Psoas muscle (tissue), 8 donors: ENCODE data around the gene CELF4. TPM values are rescaled to one million over a fixed set of nuclear protein-coding genes. Genes with fewer than 3 reads are reported as not detected.

Source experiments
- ATAC-seq, 4 donors: fragments of 200-7000 bp; cut with Tn5 transposase; one replicate each; pipeline ENCODE4 v1.9.1; 2020; ENCODE audit warnings: moderate library complexity in 3 of 4, mild to moderate bottlenecking in 2 of 4
- DNase-seq, 2 donors: peaks; one replicate each; pipeline ENCODE4 v3.0.0-alpha.2; 2020
- H3K27ac ChIP-seq: fragments of 200-600 bp; one replicate; pipeline ENCODE4 v1.8.0; 2022
- H3K27me3 ChIP-seq, 3 donors: fragments of 200-600 bp in 1 of 3; one replicate each; pipeline versions ENCODE4 v1.6.1 to v1.8.0; 2013 to 2022; ENCODE audit warnings: low read length in 2 of 3, mild to moderate bottlenecking in 2 of 3, moderate library complexity in 1 of 3; ENCODE audit not compliant: insufficient read depth in 3 of 3
- H3K36me3 ChIP-seq, 2 donors: fragments of 200-600 bp in 1 of 2; one replicate each; pipeline versions ENCODE4 v1.6.1 to v1.8.0; 2013 to 2022; ENCODE audit warnings: low read depth in 1 of 2, mild to moderate bottlenecking in 1 of 2, moderate library complexity in 1 of 2; ENCODE audit not compliant: insufficient read depth in 1 of 2
- H3K4me1 ChIP-seq: fragments of 200-600 bp; one replicate; pipeline ENCODE4 v1.8.0; 2022
- H3K4me3 ChIP-seq: fragments of 200-600 bp; one replicate; pipeline ENCODE4 v1.8.0; 2022; ENCODE audit warnings: mild to moderate bottlenecking
- H3K9me3 ChIP-seq: fragments of 200-600 bp; one replicate; pipeline ENCODE4 v1.8.0; 2022
- WGBS, 3 donors: extraction: QIAGEN DNeasy Blood & Tissue Kit; methylation state at CpG; one replicate each; pipeline versions ENCODE4 v1.1.6 to v1.1.7; 2013; 5-methylcytosine and 5-hydroxymethylcytosine counted together
- intact Hi-C, 2 donors: fragments of 100-400 bp; cut with DNase I; formaldehyde crosslinking; loops; one replicate each; pipeline versions ENCODE4 v1.11.0 to v1.14.2; 2022
- polyA plus RNA-seq, 3 donors: library from polyadenylated mRNA; stranded (reverse); fragments of 200-250 nt; gene quantifications; one replicate each; pipeline ENCODE4 v1.2.3, GENCODE V29; 2013
- total RNA-seq, 4 donors: library from RNA; stranded (reverse); fragmentation: NEBNext Ultra II Directional in 2 of 4; extraction: Animal tissue kit (Norgen Biotek cat#: 25700) in 2 of 4; gene quantifications; one replicate each; pipeline versions ENCODE4 v1.2.1 to v1.2.4, GENCODE V29; 2021 to 2023
- TF ChIP-seq, protein P1 (sequence below): fragments of 200-600 bp; IDR thresholded peaks from one replicate; pipeline ENCODE4 v1.8.0; 2022; ENCODE audit warnings: antibody characterized with exemption
- donor health status: healthy with polysubstance abuse.
- donor health status: DM: no; HTN: no; CAD: no; lungs with moderate emphysema.
- donor health status: Bipolar disorder and iron deficiency.
- donor health status: healthy.
- donor health status: DM: yes; HTN: yes; CAD: no.
- donor health status: DM: no; HTN: no; CAD: no.
- donor health status: DM: no; HTN: no; CAD: no.
- donor health status: DM: yes; HTN: yes; CAD: no.

The CELF4 gene
- total and polyA plus RNA-seq, 7 donors: 0.17 to 0.28 (median 0.17) TPM; not detected in 3

GRCh38 chr18:37538526-37539205, 26.9 kb downstream of the CELF4 start:
- H3K4me3 ChIP-seq: no peak overlapping the region
- peaks cover 0 to 71% (median 5%) of the 10 kb centered on the region in 3 donors for H3K27me3 ChIP-seq
- H3K36me3 ChIP-seq: no peaks in the 10 kb centered on the region
- TF ChIP-seq, protein P1, sequence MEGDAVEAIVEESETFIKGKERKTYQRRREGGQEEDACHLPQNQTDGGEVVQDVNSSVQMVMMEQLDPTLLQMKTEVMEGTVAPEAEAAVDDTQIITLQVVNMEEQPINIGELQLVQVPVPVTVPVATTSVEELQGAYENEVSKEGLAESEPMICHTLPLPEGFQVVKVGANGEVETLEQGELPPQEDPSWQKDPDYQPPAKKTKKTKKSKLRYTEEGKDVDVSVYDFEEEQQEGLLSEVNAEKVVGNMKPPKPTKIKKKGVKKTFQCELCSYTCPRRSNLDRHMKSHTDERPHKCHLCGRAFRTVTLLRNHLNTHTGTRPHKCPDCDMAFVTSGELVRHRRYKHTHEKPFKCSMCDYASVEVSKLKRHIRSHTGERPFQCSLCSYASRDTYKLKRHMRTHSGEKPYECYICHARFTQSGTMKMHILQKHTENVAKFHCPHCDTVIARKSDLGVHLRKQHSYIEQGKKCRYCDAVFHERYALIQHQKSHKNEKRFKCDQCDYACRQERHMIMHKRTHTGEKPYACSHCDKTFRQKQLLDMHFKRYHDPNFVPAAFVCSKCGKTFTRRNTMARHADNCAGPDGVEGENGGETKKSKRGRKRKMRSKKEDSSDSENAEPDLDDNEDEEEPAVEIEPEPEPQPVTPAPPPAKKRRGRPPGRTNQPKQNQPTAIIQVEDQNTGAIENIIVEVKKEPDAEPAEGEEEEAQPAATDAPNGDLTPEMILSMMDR: no peak
- H3K9me3 ChIP-seq: no peaks in the 10 kb centered on the region
- 16 to 21% (median 18%) methylated on average over 17 of the region's 17 CpGs for WGBS, 3 donors
- no peak overlapping the region for H3K27ac ChIP-seq
- ATAC-seq (no peak), DNase-seq (no peak)
- intact Hi-C loops: loop anchor here (1.0 to 5.0 kb wide), 5 partner anchors 91 to 596 kb away; no protein-coding TSS in a partner anchor
- no peaks in the 10 kb centered on the region for H3K4me1 ChIP-seq

GRCh38 chr18:37537868-37538525, 27.6 kb downstream of the CELF4 start:
- TF ChIP-seq, protein P1: peak; percentile 80
- H3K27me3 ChIP-seq: peaks cover 0 to 75% (median 5%) of the 10 kb centered on the region in 3 donors
- WGBS, 3 donors: 13 to 14% (median 13%) methylated on average over 19 to 23 of the region's 23 CpGs
- H3K4me3 ChIP-seq: no peak overlapping the region
- no peaks in the 10 kb centered on the region for H3K9me3 ChIP-seq
- no peaks in the 10 kb centered on the region for H3K4me1 ChIP-seq
- intact Hi-C loops: loop anchor here (2.0 to 5.0 kb wide), 5 partner anchors 91 to 596 kb away; no protein-coding TSS in a partner anchor
- no peaks in the 10 kb centered on the region for H3K36me3 ChIP-seq
- peak; percentile 72 to 83 for DNase-seq
- H3K27ac ChIP-seq: no peak overlapping the region
- ATAC-seq: peak; percentile 71 to 87 (median 79)

DNA sequence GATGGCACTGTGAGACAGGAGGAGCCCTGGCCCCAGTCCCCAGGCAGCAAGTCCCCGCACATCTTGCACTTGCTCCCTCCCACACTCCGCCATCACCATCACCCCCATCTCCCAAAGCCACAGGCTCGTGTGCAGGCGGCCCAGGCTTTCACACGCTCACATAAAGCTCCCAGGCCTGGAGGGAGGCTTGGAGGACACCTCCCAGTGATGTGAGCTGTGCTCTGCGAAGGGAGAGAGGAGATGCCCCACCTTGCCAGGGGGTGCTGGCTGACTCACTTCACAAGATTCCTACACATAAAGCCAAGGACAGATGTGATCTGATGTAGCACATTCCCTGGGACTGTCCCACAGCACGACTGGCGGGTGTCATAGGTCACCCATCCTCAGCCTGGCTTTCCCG, 28.9 kb downstream of the CELF4 start:
- Histone ChIP-seq H3K4me3 (no peak overlapping the region), H3K4me1 (no peaks in the 10 kb centered on the region), H3K36me3 (no peaks in the 10 kb centered on the region), H3K27me3 (peaks cover 0 to 69% (median 5%) of the 10 kb centered on the region in 3 donors), H3K27ac (no peak overlapping the region), H3K9me3 (no peaks in the 10 kb centered on the region)
- ATAC-seq (no peak), DNase-seq (no peak)
- TF ChIP-seq, protein P1: no peak
- intact Hi-C loops: loop anchor here (2.0 to 5.0 kb wide), 5 partner anchors 89 to 594 kb away; no protein-coding TSS in a partner anchor
- WGBS, 3 donors: 71 to 74% (median 71%) methylated on average over 9 of the region's 9 CpGs

DNA sequence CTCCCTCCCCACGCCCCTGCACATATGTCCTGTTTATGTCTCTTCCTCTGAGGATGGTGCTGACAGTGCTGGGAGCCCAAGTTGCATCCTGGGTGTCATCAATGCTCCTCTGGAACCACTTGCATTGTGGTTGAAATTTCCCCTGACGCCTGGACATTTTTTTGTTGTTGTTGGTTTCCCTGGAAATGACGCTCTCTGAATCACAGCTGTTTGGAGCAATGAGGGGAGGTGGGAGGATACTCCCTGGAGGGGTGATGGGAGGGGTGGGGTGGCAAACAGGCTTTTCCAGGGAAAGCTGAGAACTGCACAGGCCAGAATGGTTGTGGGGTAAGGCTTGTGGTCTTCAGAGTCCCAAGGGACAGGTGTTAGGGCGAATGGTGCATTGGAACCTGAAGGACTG, 29.6 kb downstream of the CELF4 start:
- ATAC-seq (no peak), DNase-seq (no peak)
- intact Hi-C loops: loop anchor here (2.0 to 5.0 kb wide), 5 partner anchors 89 to 594 kb away; no protein-coding TSS in a partner anchor
- H3K4me3 ChIP-seq: no peak overlapping the region
- no peak overlapping the region for H3K27ac ChIP-seq
- H3K4me1 ChIP-seq: no peaks in the 10 kb centered on the region
- peaks cover 0 to 66% (median 7%) of the 10 kb centered on the region in 3 donors for H3K27me3 ChIP-seq
- no peaks in the 10 kb centered on the region for H3K9me3 ChIP-seq
- 28 to 36% (median 32%) methylated on average over 4 of the region's 4 CpGs for WGBS, 3 donors
- TF ChIP-seq, protein P1: no peak
- H3K36me3 ChIP-seq: no peaks in the 10 kb centered on the region
